ENCODE data around the gene CGREF1.

CGREF1 gene

DNA sequence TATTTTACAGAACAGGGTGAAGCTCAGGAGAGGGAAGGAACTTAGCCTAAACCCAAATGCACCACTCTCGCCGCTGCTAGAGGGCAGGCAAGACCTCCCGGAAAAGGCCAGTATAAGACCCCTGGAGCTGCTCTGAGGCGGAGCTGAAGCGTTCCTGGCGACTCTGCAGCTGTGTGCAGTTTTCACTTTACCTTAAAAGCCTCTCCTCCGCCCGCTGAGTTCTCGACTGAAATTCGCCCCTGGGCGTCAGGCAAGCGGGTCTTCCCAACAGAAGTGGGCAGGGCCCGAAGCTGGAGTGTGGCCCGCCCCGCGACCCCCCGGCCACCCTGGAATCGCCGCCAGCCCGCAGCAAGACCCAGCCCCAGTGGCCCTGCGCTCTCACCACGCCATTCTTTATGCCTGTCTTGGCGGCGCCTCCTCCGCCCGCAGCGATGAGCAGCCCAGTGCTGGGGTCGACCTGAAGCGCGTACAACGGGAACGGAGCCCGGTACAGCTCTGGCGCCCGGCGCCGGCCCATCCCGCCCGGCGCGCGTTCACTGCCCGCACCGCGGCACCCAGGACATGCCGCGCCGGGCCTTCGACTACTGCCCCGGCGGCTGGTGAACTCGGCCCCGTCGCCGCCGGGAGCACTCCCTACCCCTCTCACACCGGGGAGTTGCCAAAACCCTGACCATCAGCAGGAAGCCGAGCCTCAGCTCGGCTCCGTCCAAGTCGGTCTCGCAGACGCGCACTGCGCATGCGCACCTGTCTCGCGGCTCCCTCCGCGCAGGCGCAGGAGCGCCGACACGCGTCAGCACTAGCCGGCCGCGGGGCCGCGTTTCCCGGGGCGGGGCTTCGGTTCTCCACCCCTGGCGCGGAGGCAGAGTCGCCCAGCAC, 15.2 kb upstream of the CGREF1 start, which contains the start of gene PREB:
Gene PREB, minus strand, starts transcription at position 732 of the 876 bp plus-strand sequence. Its CDS starts 215 bp downstream, at position 517.
- H2BK12ac ChIP-seq (ENCODE audit: low read length) = peak within 1 kb of the TSS; percentile 73
- H3K23ac ChIP-seq (ENCODE audit: low read depth, low read length, poor library complexity) = peak within 1 kb of the TSS; percentile 92
- H3K9me3 ChIP-seq (replicated peaks in 1 of 2; ENCODE audit: control insufficient read depth in 2 of 2, insufficient read depth in 1 of 2, low read depth in 1 of 2, low read length in 2 of 2) = no peaks in the 10 kb centered on the region
- no peak within 1 kb of the TSS for H3K14ac ChIP-seq (ENCODE audit: low read length)
- peak within 1 kb of the TSS; percentile 32 for H3K27ac ChIP-seq (replicated peaks; ENCODE audit: low read length)
- no peak within 1 kb of the TSS for H2BK120ac ChIP-seq (ENCODE audit: low read depth, low read length)
- H4K8ac ChIP-seq (ENCODE audit: low read depth, low read length) = peak within 1 kb of the TSS; percentile 70
- peak within 1 kb of the TSS; percentile 26 for H3K4ac ChIP-seq (ENCODE audit: low read length)
- H3K4me1 ChIP-seq (ENCODE audit: control insufficient read depth in 2 of 2, insufficient read depth in 1 of 2, low read depth in 1 of 2, low read length in 2 of 2) = peaks cover 5 to 8% of the 10 kb centered on the region in 2 donors
- H3K27me3 ChIP-seq (ENCODE audit: control insufficient read depth in 3 of 3, insufficient read depth in 3 of 3, low read depth in 1 of 3, low read length in 3 of 3) = peaks cover 0 to 21% (median 0%) of the 10 kb centered on the region in 3 experiments
- peak within 1 kb of the TSS; percentile 63 for H2BK15ac ChIP-seq (ENCODE audit: low read length)
- H2AFZ ChIP-seq (ENCODE audit: low read length) = peak within 1 kb of the TSS; percentile 98
- H3K4me2 ChIP-seq (ENCODE audit: insufficient read depth, low read length, poor library complexity, severe bottlenecking) = peak within 1 kb of the TSS; percentile 66
- peaks cover 9% of the 10 kb centered on the region for H3K79me1 ChIP-seq (ENCODE audit: low read depth, low read length)
- peaks cover 28 to 41% of the 10 kb centered on the region in 2 donors for H3K36me3 ChIP-seq (replicated peaks in 1 of 2; ENCODE audit: control insufficient read depth in 2 of 2, insufficient read depth in 2 of 2, low read length in 2 of 2)
- H3K9ac ChIP-seq (ENCODE audit: low read depth, low read length, poor library complexity) = peak within 1 kb of the TSS; percentile 99
- DNase-seq (ENCODE audit: low spot score) = peak; percentile 98
- no CpG with 5 or more reads among the region's 86 CpGs for WGBS, 2 donors (ENCODE audit: extremely low coverage in 2 of 2, insufficient read length in 2 of 2, insufficient replicate concordance in 1 of 2)
- peak within 1 kb of the TSS; percentile 75 for H4K91ac ChIP-seq (ENCODE audit: low read depth, low read length, poor library complexity)
- peak within 1 kb of the TSS; percentile 87 for H3K18ac ChIP-seq (ENCODE audit: low read length)
- peak within 1 kb of the TSS; percentile 40 for H2BK5ac ChIP-seq (ENCODE audit: low read length)
- peak within 1 kb of the TSS; percentile 95 to 98 for H3K4me3 ChIP-seq (ENCODE audit: low read length in 2 of 2)
- peak within 1 kb of the TSS; percentile 95 for H2AK5ac ChIP-seq (ENCODE audit: low read depth, low read length)

DNA sequence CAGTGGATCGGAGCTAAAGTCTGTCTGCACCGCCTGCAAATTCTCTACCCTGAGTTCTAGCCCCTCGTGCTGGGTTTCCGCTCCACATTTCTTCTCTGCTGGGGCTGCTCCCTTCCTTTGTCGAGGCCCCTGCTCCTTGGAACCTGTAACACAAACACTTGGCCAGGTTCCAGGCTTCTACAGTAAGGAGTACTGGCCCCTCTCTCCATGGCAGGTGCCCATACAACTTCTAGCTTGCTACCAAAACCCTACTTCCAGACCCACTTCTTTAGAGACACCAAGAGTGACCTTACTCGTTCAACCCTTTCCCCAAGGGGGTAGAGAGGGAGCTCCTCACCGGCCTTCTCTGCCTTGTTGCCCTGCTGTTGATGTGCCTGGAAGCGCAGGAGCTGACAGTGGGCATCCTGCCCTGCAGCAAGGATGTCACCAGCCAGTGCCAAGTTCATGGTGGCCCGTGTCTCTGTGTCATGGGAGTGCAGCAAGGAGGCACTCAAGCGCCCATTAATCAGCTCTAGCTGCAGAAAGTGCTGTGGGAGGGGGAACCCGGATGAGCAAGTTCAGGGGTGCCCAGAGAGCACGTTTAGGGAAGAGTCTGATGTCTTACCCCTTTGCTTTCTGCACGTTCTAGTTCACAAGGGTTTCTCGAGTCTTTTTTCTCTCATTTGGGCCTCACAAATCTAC, 14.4 kb upstream of the CGREF1 start:
- H2BK15ac ChIP-seq (ENCODE audit: low read length) = no peak overlapping the region
- H4K8ac ChIP-seq (ENCODE audit: low read depth, low read length) = no peak overlapping the region
- WGBS, 2 donors (ENCODE audit: extremely low coverage in 2 of 2, insufficient read length in 2 of 2, insufficient replicate concordance in 1 of 2) = no CpG with 5 or more reads among the region's 14 CpGs

DNA sequence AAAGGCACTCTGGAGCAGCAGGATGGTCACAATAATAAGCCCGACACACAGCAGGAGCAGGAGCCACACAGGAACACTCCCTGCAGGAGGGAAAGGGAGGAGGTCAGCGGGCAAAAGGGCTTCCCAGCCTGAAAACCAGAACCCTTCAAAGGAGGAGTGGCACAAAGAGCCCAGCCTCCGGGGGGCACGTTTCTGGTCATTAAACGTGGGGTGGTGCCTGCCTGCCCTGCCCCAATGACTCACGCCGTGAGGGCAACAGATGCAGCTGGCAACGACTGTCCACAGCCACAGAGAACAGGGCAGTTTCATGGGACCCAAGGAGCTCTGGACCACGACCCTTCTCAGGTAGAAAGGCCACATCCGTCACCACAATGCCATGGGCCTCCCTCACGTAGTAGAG, 12.5 kb upstream of the CGREF1 start:
- WGBS, 2 donors (ENCODE audit: extremely low coverage in 2 of 2, insufficient read length in 2 of 2, insufficient replicate concordance in 1 of 2) = no CpG with 5 or more reads among the region's 11 CpGs
- Histone ChIP-seq H3K4me2 (ENCODE audit: insufficient read depth, low read length, poor library complexity, severe bottlenecking) (no peak overlapping the region), H3K27ac (replicated peaks; ENCODE audit: low read length) (no peak overlapping the region), H3K79me1 (ENCODE audit: low read depth, low read length) (peaks cover 9% of the 10 kb centered on the region), H3K4me1 (ENCODE audit: control insufficient read depth in 2 of 2, insufficient read depth in 1 of 2, low read depth in 1 of 2, low read length in 2 of 2) (peaks cover 5 to 8% of the 10 kb centered on the region in 2 donors), H4K91ac (ENCODE audit: low read depth, low read length, poor library complexity) (no peak overlapping the region), H3K36me3 (replicated peaks in 1 of 2; ENCODE audit: control insufficient read depth in 2 of 2, insufficient read depth in 2 of 2, low read length in 2 of 2) (peaks cover 28 to 45% of the 10 kb centered on the region in 2 donors), H3K18ac (ENCODE audit: low read length) (no peak overlapping the region), H2BK12ac (ENCODE audit: low read length) (no peak overlapping the region), H3K14ac (ENCODE audit: low read length) (no peak overlapping the region), H2AFZ (ENCODE audit: low read length) (no peak overlapping the region), H2BK5ac (ENCODE audit: low read length) (no peak overlapping the region), H3K4me3 (ENCODE audit: low read length in 2 of 2) (no peak overlapping the region), H4K8ac (ENCODE audit: low read depth, low read length) (peak overlapping the region; percentile 93), H3K4ac (ENCODE audit: low read length) (no peak overlapping the region), H3K9me3 (replicated peaks in 1 of 2; ENCODE audit: control insufficient read depth in 2 of 2, insufficient read depth in 1 of 2, low read depth in 1 of 2, low read length in 2 of 2) (no peaks in the 10 kb centered on the region), H3K23ac (ENCODE audit: low read depth, low read length, poor library complexity) (no peak overlapping the region), H3K27me3 (ENCODE audit: control insufficient read depth in 3 of 3, insufficient read depth in 3 of 3, low read depth in 1 of 3, low read length in 3 of 3) (no peaks in the 10 kb centered on the region), H3K9ac (ENCODE audit: low read depth, low read length, poor library complexity) (no peak overlapping the region), H2AK5ac (ENCODE audit: low read depth, low read length) (no peak overlapping the region), H2BK120ac (ENCODE audit: low read depth, low read length) (no peak overlapping the region), H2BK15ac (ENCODE audit: low read length) (no peak overlapping the region)
- DNase-seq (ENCODE audit: low spot score) = no peak

More for the DNA sequence above, 14.4 kb upstream of the CGREF1 start:
- H3K4ac ChIP-seq (ENCODE audit: low read length) = no peak overlapping the region
- H4K91ac ChIP-seq (ENCODE audit: low read depth, low read length, poor library complexity) = no peak overlapping the region
- H3K27me3 ChIP-seq (ENCODE audit: control insufficient read depth in 3 of 3, insufficient read depth in 3 of 3, low read depth in 1 of 3, low read length in 3 of 3) = peaks cover 0 to 13% (median 0%) of the 10 kb centered on the region in 3 experiments
- H3K27ac ChIP-seq (replicated peaks; ENCODE audit: low read length) = no peak overlapping the region
- H3K4me3 ChIP-seq (ENCODE audit: low read length in 2 of 2) = peak overlapping the region; percentile 95 to 98
- H2BK120ac ChIP-seq (ENCODE audit: low read depth, low read length) = no peak overlapping the region
- DNase-seq (ENCODE audit: low spot score) = no peak
- H2BK12ac ChIP-seq (ENCODE audit: low read length) = no peak overlapping the region
- no peak overlapping the region for H2AFZ ChIP-seq (ENCODE audit: low read length)
- peak overlapping the region; percentile 66 for H3K4me2 ChIP-seq (ENCODE audit: insufficient read depth, low read length, poor library complexity, severe bottlenecking)
- H3K14ac ChIP-seq (ENCODE audit: low read length) = no peak overlapping the region
- peak overlapping the region; percentile 31 for H3K23ac ChIP-seq (ENCODE audit: low read depth, low read length, poor library complexity)
- peaks cover 28 to 45% of the 10 kb centered on the region in 2 donors for H3K36me3 ChIP-seq (replicated peaks in 1 of 2; ENCODE audit: control insufficient read depth in 2 of 2, insufficient read depth in 2 of 2, low read length in 2 of 2)
- no peak overlapping the region for H3K18ac ChIP-seq (ENCODE audit: low read length)
- H3K9me3 ChIP-seq (replicated peaks in 1 of 2; ENCODE audit: control insufficient read depth in 2 of 2, insufficient read depth in 1 of 2, low read depth in 1 of 2, low read length in 2 of 2) = no peaks in the 10 kb centered on the region
- H2BK5ac ChIP-seq (ENCODE audit: low read length) = no peak overlapping the region
- H2AK5ac ChIP-seq (ENCODE audit: low read depth, low read length) = no peak overlapping the region
- peaks cover 9% of the 10 kb centered on the region for H3K79me1 ChIP-seq (ENCODE audit: low read depth, low read length)
- peaks cover 5 to 8% of the 10 kb centered on the region in 2 donors for H3K4me1 ChIP-seq (ENCODE audit: control insufficient read depth in 2 of 2, insufficient read depth in 1 of 2, low read depth in 1 of 2, low read length in 2 of 2)
- no peak overlapping the region for H3K9ac ChIP-seq (ENCODE audit: low read depth, low read length, poor library complexity)

DNA sequence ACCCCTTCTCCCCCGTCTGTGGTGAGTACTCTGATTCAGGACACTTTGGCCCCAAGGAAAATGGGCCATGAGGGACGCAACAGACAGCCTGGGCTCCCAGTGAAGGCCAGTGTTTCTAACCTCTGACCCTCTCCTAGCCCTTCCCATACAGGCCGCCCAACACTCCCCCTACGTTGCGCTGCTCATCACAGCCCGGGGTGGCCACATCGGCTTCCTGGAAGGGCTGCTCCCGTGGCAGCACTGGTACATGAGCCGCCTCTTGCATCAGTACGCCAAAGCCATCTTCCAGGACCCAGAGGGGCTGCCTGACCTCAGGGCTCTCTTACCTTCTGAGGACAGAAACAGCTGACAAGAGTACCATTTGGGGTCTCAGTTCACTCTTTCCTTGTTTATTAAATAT, 11.5 kb upstream of the CGREF1 start:
- no peak overlapping the region for H2BK15ac ChIP-seq (ENCODE audit: low read length)
- H3K4ac ChIP-seq (ENCODE audit: low read length) = no peak overlapping the region
- H3K9me3 ChIP-seq (replicated peaks in 1 of 2; ENCODE audit: control insufficient read depth in 2 of 2, insufficient read depth in 1 of 2, low read depth in 1 of 2, low read length in 2 of 2) = no peaks in the 10 kb centered on the region
- H3K4me3 ChIP-seq (ENCODE audit: low read length in 2 of 2) = no peak overlapping the region
- no peak overlapping the region for H3K23ac ChIP-seq (ENCODE audit: low read depth, low read length, poor library complexity)
- H3K4me1 ChIP-seq (ENCODE audit: control insufficient read depth in 2 of 2, insufficient read depth in 1 of 2, low read depth in 1 of 2, low read length in 2 of 2) = peaks cover 5 to 8% of the 10 kb centered on the region in 2 donors
- peaks cover 9% of the 10 kb centered on the region for H3K79me1 ChIP-seq (ENCODE audit: low read depth, low read length)
- H4K91ac ChIP-seq (ENCODE audit: low read depth, low read length, poor library complexity) = no peak overlapping the region
- DNase-seq (ENCODE audit: low spot score) = no peak
- no peaks in the 10 kb centered on the region for H3K27me3 ChIP-seq (ENCODE audit: control insufficient read depth in 3 of 3, insufficient read depth in 3 of 3, low read depth in 1 of 3, low read length in 3 of 3)
- H3K36me3 ChIP-seq (replicated peaks in 1 of 2; ENCODE audit: control insufficient read depth in 2 of 2, insufficient read depth in 2 of 2, low read length in 2 of 2) = peaks cover 28 to 45% of the 10 kb centered on the region in 2 donors
- H3K4me2 ChIP-seq (ENCODE audit: insufficient read depth, low read length, poor library complexity, severe bottlenecking) = no peak overlapping the region
- H2BK5ac ChIP-seq (ENCODE audit: low read length) = no peak overlapping the region
- H3K27ac ChIP-seq (replicated peaks; ENCODE audit: low read length) = no peak overlapping the region
- H2AK5ac ChIP-seq (ENCODE audit: low read depth, low read length) = no peak overlapping the region
- no peak overlapping the region for H4K8ac ChIP-seq (ENCODE audit: low read depth, low read length)
- no peak overlapping the region for H3K18ac ChIP-seq (ENCODE audit: low read length)
- no peak overlapping the region for H2BK12ac ChIP-seq (ENCODE audit: low read length)
- H2AFZ ChIP-seq (ENCODE audit: low read length) = no peak overlapping the region
- H3K14ac ChIP-seq (ENCODE audit: low read length) = no peak overlapping the region
- no peak overlapping the region for H2BK120ac ChIP-seq (ENCODE audit: low read depth, low read length)
- no peak overlapping the region for H3K9ac ChIP-seq (ENCODE audit: low read depth, low read length, poor library complexity)
- WGBS, 2 donors (ENCODE audit: extremely low coverage in 2 of 2, insufficient read length in 2 of 2, insufficient replicate concordance in 1 of 2) = no CpG with 5 or more reads among the region's 10 CpGs

All from neuronal stem cell (in vitro differentiated cells).